HEK293 (cell line): ENCODE results near the gene SLC6A3.

Experiments
- CTCF ChIP-seq: fragments of 450-650 bp; formaldehyde crosslinking; IDR thresholded peaks from 2 replicates; pipeline ENCODE4 v1.5.1; 2016; ENCODE audit warnings: missing biosample characterization, missing genetic modification characterization
- PATZ1 ChIP-seq: fragments of 450-650 bp; formaldehyde crosslinking; IDR thresholded peaks from 2 replicates; pipeline ENCODE4 v1.5.1; 2016; ENCODE audit warnings: missing biosample characterization, missing genetic modification characterization
- SETDB1 ChIP-seq: IDR thresholded peaks from one replicate; pipeline ENCODE4 v1.6.1; 2017; ENCODE audit warnings: mild to moderate bottlenecking, low read length, moderate library complexity, mixed read lengths; ENCODE audit not compliant: insufficient read length
- SP2 ChIP-seq: fragments of 450-650 bp; formaldehyde crosslinking; IDR thresholded peaks from 2 replicates; pipeline ENCODE4 v1.5.1; 2016; ENCODE audit warnings: missing biosample characterization, missing genetic modification characterization
- YY1 ChIP-seq: fragments of 450-650 bp; formaldehyde crosslinking; IDR thresholded peaks from 2 replicates; pipeline ENCODE4 v1.5.1; 2018; ENCODE audit warnings: missing biosample characterization, missing genetic modification characterization
- ZBTB10 ChIP-seq: fragments of 450-650 bp; formaldehyde crosslinking; IDR thresholded peaks from 2 replicates; pipeline ENCODE4 v1.5.1; 2016; ENCODE audit warnings: missing biosample characterization, missing genetic modification characterization
- ZBTB21 ChIP-seq: fragments of 450-650 bp; formaldehyde crosslinking; IDR thresholded peaks from 2 replicates; pipeline ENCODE4 v1.5.1; 2017; ENCODE audit warnings: missing biosample characterization, missing genetic modification characterization
- ZBTB7A ChIP-seq: fragments of 450-650 bp; formaldehyde crosslinking; IDR thresholded peaks from 2 replicates; pipeline ENCODE4 v1.5.1; 2016; ENCODE audit warnings: low read depth, missing biosample characterization, missing genetic modification characterization
- ZNF155 ChIP-seq: fragments of 450-650 bp; formaldehyde crosslinking; IDR thresholded peaks from 2 replicates; pipeline ENCODE4 v1.5.1; 2016; ENCODE audit warnings: missing biosample characterization, missing genetic modification characterization
- ZNF18 ChIP-seq: fragments of 450-650 bp; formaldehyde crosslinking; IDR thresholded peaks from 2 replicates; pipeline ENCODE4 v1.5.1; 2016; ENCODE audit warnings: missing biosample characterization, missing genetic modification characterization
- ZNF404 ChIP-seq: fragments of 450-650 bp; formaldehyde crosslinking; IDR thresholded peaks from 2 replicates; pipeline ENCODE4 v1.5.1; 2017; ENCODE audit warnings: missing biosample characterization, missing genetic modification characterization
- ZNF48 ChIP-seq: fragments of 450-650 bp; formaldehyde crosslinking; IDR thresholded peaks from 2 replicates; pipeline ENCODE4 v1.5.1; 2016; ENCODE audit warnings: missing biosample characterization, missing genetic modification characterization
- ZNF785 ChIP-seq: fragments of 450-650 bp; formaldehyde crosslinking; IDR thresholded peaks from 2 replicates; pipeline ENCODE4 v1.5.1; 2016; ENCODE audit warnings: missing biosample characterization, missing genetic modification characterization

- TF ChIP-seq PATZ1 (tag by site-specific recombination) (no peak), CTCF (tag by site-specific recombination) (peak; percentile 70), ZNF48 (tag by site-specific recombination) (no peak), ZBTB21 (tag by site-specific recombination) (no peak), ZNF18 (no peak), ZNF785 (tag by site-specific recombination) (no peak), SETDB1 (no peak), SP2 (tag by site-specific recombination) (peak; percentile 38), ZNF155 (tag by site-specific recombination) (no peak), ZBTB7A (tag by site-specific recombination) (no peak), ZBTB10 (tag by site-specific recombination) (no peak), YY1 (tag by site-specific recombination) (no peak), ZNF404 (tag by site-specific recombination) (no peak)
Measured at GRCh38 chr5:1380011-1380817, 65.0 kb downstream of the SLC6A3 start.
